OCI-LY3 (cell line): ENCODE data around the gene C6.

Source experiments
- CTCF ChIP-seq: fragments of 200-600, 300-600 bp; sonication (generic); IDR thresholded peaks from 2 replicates; pipeline ENCODE4 v1.5.1; 2014; ENCODE audit warnings: antibody characterized with exemption, low read length, low read depth
- EZH2phosphoT487 ChIP-seq: fragments of 200-600 bp; shearing (Covaris generic); IDR thresholded peaks from 2 replicates; pipeline ENCODE4 v1.6.1; 2018; ENCODE audit warnings: antibody characterized with exemption, mixed run types, low read depth

- TF ChIP-seq CTCF (no peak), EZH2phosphoT487 (no peak)
Observed at GRCh38 chr5:41145306-41145705, 68.0 kb downstream of the C6 start.
